GM18909 (cell line): ENCODE data around the gene CHMP4B.

Source experiments
- ATAC-seq: cut with Tn5 transposase; IDR thresholded peaks from one replicate; pipeline ENCODE4 v1.9.1; 2021; ENCODE audit warnings: mild to moderate bottlenecking; ENCODE audit not compliant: unreplicated experiment, poor library complexity

CHMP4B gene

DNA sequence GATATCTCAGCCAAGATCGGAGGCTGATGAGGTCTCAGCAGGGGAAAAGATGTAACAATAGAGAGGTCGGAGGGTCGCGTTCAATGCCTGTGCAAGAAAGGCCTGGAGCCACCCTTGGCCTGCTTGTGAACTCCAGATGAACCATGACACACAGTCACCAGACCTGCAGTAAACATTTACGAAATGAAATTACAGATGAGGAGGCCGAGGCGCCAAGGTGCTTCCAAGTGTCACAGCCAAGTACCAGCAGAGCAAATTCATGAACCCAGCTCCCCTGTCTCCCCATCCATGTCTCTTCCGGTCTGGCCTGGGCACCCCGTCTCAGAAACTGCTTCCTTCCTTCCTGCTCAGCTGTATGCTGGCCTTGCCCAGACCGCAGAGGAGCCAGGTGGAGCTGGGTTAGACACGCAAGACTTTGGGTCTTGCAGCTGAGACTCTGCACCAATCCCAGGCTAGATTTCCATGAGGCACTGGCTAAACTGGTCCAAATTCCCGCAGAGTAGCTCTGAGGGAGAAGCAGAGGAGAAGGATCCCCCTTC, 48.1 kb downstream of the CHMP4B start:
- peak; percentile 60 for ATAC-seq

DNA sequence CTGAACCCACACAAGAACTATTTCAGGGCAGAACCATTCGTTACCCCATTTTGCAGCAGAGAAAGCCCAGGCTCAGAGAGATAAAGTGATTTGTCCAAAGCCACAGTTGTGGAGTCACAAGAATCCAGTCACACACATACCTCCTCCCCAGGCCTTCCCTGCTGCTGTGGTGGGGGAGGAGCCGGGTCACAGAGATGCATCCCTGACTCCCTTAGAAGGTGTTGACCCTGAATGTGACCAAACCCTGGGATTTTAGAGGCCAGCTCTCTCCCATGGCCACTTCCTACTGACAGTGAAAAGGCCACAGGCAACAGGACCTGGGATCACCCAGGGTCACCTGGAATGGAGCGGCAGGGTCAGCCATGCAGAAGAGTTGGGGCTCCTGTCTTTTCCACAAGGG, 48.6 kb downstream of the CHMP4B start:
- ATAC-seq, result no peak

DNA sequence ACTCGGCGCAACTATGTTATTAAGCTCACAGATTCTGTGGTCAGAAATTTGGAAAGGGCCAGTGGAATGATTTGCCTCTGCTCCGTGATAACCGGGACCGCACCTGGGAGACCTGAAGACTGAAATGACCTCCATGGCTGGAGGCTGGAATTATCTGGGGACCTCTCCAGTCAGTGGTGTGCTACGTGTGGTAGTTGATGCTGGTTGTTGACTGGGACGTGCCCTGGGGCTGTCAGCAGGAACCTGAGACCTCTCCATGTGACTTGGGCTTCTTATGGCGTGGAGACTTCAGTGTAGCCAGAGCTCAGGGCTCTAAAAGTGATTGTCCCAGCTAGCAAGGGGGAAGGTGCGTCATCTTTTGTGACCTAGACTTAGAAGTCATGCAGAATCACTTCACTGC, 50.3 kb downstream of the CHMP4B start:
- ATAC-seq, result no peak

DNA sequence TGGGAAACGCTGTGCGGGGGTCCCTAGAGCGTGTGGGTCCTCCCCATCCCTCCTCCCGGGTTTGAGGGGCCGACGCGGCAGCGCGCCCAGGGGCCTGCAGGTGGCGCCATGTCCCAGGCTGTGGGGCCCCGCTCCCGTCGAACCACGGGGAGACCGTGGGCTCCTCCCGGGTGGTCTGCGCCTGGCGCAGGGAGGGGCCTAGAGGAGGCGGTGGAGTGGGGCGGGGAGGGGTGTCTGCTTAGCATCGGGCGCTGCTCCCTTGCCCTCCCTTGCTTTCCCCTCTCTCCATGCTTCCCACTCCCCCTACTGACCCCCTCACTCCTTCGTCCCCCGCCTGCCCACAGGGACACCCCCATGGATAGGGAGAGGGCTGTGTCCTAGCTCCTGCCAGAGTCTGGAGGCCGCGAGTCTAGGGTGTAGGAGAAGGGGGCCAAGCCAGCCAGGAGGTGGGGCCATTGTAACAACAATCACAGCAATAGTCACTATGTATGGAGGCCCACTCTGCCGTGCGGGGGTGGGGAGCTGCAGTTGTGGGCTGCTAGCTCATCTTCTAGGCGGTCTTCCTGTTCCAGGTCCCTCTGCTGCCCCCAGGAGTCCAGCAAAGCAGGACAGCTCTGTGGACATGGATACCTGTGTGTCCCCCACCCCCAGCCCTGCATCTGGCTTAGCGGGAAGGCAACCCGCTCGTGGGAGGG, 51.7 kb downstream of the CHMP4B start:
- no peak for ATAC-seq

DNA sequence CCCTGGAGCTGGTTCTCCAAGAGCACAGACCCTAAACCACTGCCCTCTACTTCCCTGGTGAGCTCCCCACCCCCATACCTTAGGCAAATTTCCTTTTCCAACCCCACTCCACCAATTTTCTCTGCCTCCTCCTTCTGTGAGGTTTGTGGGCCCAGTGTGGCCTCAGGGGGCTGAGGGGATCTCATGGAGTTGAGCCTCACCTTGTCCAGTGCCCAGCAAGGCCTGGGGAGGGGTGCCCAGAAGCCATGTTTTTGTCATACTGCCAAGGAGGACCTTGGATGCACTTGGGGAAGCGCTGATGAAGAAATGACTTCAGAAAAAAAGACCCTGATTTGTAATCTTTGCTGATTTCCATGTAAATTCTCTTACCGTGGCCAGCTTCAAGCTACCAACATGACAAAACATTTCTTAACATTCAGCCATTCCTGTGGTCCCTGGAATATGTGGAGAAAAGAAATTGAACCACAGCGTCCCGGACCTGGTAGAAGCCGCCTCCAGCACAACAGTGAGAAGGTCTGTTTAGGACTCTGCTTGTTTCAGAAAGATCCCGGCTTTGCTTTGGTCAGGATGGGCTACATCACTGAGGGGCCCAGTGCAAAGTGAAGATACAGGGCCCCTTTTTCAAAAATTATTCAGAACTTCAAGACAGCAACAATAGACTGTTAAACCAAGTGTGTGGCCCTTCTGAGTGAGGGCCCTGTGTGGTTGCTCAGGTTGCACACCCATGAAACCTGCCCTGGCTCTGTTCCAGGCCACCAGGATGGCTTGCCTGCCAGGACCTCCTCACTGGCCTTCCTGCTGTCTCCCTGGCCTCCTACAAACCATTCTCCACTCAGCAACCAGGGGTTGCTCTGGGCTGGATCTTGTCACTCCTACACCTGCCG, 52.5 kb downstream of the CHMP4B start:
- ATAC-seq, result no peak

DNA sequence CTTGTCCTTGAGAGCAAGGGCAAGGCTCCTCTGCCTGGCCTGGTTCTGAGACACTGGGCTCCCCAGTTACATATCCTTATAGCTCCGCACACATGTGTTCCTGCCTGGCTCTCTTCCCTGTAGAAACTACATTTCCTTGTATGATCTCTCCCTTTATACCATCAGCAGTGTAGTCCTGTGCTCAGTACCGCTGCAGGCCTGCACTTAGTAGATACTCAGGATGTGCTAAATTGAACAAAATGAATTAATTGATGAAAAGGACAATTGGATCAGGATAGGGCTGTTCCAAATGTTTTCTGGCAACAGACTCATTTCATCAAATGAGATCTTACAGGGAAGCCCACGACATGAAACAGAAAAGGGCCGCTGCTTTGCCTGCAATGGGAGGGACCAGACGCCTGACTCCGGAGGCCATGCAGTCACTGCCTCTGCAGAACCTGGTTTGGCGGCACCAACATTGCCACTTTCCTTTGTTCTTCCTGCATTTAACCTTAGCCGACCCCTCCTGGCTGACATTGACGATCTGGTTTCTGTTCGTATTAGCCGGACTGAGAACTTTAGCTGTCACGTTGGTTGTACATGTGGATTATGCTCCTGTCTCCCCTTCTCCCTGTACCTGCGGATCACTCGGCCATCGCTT, 53.3 kb downstream of the CHMP4B start:
- no peak for ATAC-seq

DNA sequence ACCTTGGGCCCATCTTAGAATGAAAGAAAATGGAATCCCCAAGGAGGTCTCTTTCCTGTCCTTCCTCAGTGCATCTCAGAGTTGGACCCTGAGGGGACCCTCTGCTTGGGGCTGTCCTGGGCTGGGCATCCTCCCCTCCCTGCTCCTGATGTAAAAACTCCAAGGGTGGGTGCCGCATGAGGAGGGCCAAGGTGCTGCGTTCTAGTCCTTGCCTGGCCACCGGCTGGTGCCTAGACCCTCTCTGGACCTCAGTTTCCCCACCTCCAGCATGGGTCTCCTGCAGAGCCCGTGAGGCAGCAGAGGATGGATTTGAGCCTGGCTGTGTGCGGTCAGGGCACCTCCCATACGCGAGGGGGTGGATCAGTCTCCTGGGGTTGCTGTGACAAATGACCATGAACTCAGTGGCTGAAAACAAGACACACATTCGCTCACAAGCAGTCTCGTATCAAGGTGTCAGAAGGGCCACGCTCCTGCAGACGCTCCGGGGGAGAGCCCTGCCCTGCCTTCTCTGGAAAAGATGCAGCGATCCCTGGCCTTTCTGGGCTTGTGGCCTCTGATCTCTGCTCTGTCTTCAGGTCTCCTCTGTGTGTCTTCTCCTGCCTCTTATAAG, 54.7 kb downstream of the CHMP4B start:
- no peak for ATAC-seq

DNA sequence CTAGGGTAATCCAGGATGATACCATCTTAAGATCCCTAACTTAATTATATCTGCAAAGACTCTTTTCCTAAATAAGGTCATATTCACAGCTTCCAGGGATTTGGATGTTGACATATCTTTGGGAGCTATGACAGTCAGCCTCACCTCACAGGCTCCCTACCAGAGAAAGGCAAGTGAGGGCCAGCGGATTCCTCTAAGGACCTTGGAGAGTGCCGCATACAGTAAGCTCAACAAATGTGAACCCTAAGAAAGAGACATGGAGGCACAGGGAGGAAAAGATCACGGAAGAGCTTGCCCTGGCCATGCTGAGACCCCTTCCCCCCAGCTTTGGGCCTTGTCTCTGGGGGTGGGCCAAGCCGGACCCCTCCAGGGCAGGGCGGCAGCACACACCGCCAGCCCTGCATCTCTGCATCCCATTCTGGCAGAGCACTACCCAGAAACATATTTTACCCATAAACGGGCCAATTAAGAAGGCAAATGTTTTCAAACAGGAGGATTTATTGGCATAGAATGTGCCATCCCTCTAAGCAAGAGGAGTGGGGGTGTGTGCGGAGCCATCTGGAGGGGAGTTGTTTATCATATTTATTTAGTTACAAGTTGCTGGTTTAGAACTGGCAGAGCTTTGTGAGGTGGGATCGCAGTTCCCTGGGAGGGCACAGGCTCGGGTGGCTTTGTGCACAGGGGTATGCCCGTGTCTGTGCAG, 55.4 kb downstream of the CHMP4B start:
- ATAC-seq, result no peak

DNA sequence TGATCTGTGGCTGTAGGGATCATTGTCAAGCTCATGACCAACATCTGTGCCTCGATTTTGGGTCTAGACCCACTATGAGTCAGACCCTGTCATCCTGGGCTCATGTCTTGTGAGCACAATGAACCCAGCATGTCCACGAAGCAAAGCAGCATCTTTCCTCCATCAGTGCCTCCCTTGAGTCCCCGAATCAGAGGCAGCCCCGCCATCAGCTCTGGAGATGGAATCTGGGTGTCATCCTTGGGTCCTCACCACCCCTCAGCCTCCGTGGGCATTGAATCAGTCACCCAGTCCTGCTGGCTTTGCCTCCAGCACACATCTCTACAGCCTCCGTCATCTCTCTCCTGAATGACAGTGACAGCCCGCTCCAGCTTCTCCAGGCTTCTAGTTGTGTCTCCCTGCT, 56.9 kb downstream of the CHMP4B start:
- no peak for ATAC-seq

DNA sequence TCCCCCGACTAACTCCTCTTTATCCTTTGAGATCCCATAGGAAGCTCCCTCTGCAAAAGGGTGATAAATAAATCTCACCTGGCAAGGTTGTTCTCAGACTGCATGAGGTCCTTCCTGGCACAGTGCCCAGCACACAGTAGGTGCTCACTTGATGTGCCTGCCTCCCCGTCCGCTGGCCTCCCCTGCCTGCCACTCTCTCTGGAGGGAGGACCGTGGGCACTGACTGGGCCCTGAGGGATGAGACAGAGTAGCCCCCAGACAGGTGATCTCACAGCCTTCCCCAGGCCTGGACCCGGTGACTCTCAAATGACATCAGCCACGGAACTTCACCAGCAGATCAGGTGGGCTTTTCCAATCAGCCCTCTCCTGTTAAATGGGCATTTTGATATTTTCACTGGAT, 57.4 kb downstream of the CHMP4B start:
- no peak for ATAC-seq

DNA sequence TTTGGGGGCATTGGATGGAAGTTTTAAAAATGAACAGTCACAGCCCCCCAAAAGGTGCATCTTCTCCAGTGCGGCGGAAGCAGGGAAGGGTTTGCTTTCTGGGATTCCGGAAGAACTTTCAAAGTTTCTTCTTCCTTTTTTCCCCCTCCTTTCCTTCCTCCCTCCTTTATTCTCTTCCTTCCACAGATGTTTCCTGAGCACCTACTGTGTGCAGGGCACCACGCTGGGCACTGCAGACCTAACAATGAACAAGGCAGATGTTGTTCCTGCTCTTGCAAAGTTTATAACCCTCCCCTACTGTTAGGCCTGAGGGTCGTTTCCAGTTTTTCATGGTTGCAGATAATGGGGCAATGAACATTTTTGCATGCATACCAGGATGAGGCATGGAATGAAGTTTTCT, 58.1 kb downstream of the CHMP4B start:
- ATAC-seq, result no peak

- ATAC-seq, result no peak
Observed at GRCh38 chr20:33871362-33871761, 60.2 kb downstream of the CHMP4B start.

GRCh38 chr20:33874129-33874528, 63.0 kb downstream of the CHMP4B start:
- no peak for ATAC-seq

- peak; percentile 65 for ATAC-seq
Observed at GRCh38 chr20:33875055-33875454, 63.9 kb downstream of the CHMP4B start.

GRCh38 chr20:33875534-33876026, 64.4 kb downstream of the CHMP4B start:
- peak; percentile 8 for ATAC-seq

- ATAC-seq, result no peak
Observed at GRCh38 chr20:33878583-33878982, 67.4 kb downstream of the CHMP4B start.

DNA sequence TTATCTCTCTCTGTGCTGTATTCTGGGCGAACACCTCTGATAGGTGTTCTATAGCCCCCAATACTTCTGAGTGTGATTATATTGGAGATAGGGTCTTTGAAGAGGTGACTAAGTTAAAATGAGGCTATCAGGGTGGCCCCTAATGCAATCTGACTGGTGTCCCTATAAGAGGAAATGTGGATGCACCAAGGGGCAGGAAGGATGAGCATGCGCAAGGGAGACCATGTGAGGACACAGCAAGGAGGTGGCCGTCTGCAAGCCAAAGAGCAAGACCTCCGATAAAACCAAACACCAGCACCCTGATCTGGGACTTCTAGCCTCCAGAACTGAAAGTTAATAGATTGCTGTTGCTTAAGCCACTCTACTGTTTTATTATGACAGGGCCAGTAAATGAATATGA, 69.2 kb downstream of the CHMP4B start:
- ATAC-seq, result no peak

- no peak for ATAC-seq
Observed at GRCh38 chr20:33881989-33882388, 70.8 kb downstream of the CHMP4B start.

DNA sequence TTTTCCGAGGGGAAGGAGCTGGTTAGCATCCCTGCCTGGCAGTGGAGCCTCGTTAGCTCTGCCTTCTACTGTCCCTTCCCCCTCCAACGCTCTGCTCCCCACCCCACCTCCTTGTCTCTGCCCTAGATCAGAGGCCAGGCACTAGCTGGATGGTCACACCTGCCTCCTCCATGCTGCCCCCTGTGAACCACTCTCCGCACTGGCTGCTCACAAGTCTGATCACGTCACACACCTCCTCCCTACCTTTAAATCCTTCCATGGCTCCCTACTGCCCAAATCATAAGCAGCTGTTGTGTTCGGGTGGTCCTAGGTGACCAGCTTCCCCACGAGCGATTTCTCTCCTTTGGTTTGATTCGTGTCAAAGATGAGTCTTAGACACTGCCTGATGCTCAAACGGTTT, 71.3 kb downstream of the CHMP4B start:
- ATAC-seq, result no peak

- peak; percentile 81 for ATAC-seq
Observed at GRCh38 chr20:33883164-33883563, 72.0 kb downstream of the CHMP4B start.
